GM12872 (cell line): ENCODE measurements around the gene TSFM.

Experiments used
- CTCF ChIP-seq: IDR thresholded peaks from 3 replicates; pipeline ENCODE4 v1.5.1; 2011; ENCODE audit warnings: low read depth, mild to moderate bottlenecking, low read length, moderate library complexity; ENCODE audit not compliant: insufficient read depth

The TSFM gene

DNA sequence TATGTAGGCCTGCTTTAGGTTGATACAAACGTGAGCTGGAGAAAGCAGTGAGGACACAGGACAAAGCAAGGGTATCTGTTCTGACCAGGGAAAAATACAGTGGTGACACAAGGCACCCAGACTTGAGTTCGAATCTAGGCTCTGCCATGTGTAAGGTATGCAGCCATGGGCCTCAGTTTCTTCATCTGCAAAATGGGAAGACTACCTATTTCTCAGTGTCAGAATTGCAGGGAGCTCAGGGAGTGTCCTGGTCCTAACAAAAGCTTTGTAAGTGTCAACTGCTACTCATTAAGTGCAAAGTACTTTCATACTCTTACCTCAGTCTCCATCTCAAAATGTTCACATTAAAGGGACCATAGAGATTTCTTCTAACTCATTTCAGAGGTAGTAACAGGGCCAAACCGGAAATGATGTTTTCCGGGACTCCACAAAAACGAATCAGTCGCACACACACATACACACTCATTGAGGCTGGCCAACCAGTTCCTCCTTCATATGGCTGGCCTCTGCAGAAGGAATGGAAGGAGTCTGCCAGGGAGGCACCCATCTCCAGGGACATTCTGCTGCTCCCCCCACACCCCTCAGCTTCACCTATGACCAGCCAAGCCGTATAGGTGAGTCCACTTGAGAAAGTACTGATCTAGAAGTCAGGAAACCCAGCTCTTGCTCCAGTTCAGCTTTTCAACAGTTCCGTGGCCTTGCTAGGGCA lies 56.2 kb downstream of the TSFM start:
- TF ChIP-seq CTCF, result no peak

GRCh38 chr12:57839996-57840395 lies 57.4 kb downstream of the TSFM start:
- TF ChIP-seq CTCF, result no peak

DNA sequence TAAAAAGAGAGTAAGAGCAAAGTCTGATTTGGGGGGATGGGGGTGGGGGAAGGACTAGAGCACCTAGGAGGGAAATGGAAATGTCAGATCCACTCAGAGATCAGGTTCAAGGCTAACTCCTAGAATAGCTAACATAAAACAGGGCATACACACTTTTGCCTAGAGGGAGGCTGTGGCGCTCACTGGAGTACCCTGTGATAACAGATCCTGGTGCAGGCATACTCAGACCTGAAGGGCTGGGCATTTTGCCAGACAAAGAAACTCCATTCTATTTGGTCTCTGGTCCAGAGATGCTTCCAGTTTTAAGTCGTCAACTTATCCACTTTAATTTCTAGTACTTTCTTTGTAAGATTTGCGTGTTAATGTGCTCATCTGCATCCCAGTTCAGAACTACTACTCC lies 58.1 kb downstream of the TSFM start:
- no peak for TF ChIP-seq CTCF

GRCh38 chr12:57841445-57841844 lies 58.9 kb downstream of the TSFM start:
- no peak for TF ChIP-seq CTCF

- no peak for TF ChIP-seq CTCF
These were observed 60.0 kb downstream of the TSFM start for GRCh38 chr12:57842342-57843294.

DNA sequence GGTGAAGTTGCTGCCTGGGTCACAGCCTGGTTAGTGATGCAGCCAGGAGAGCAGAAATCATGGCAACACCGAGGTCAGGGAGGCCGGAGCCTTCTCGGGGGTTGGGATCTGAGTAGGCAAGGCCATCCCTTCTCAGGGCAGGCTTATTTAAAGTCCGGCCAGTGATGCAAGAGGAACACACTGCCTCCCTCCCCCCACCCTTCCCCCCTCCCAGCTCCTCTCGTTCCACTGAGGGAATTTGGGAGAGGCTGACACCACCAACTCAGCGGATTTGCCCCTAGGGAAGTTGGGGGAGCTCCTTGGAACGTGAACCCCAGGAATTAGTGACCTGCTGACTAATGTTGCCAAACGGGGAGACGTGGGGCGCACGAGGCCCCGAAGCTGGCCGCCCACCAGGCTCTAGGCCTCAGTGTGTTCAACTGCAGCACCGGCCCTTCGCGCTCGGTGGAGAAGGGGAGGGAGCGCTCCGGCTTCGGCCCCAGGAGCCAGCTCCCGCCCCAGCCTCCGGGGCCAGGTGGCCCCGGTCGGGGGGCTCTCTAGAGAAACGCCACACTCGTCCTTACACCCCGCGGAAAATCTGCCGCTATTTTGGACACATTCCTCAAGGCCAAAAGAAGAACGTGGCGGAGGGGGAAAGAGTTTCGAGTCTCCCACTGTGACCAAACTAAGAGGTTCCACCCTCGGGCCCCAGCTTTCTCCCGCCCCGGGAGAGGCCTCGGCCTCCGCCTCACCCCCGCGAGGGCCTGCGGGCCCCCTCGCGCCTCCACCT lies 62.3 kb downstream of the TSFM start:
- TF ChIP-seq CTCF, result no peak
